Right ventricle myocardium inferior (tissue), 1 donor: Measurements from ENCODE around the gene HYAL2. TPM values are rescaled to one million over a fixed set of nuclear protein-coding genes. Genes with fewer than 3 reads are reported as not detected.

Experiments
- ATAC-seq: fragments of 200-7000 bp; cut with Tn5 transposase; one replicate; pipeline ENCODE4 v1.9.1; 2020; ENCODE audit warnings: mild to moderate bottlenecking, moderate library complexity
- DNase-seq: peaks from one replicate; pipeline ENCODE4 v3.0.0; 2021; ENCODE audit errors: missing footprints
- intact Hi-C: fragments of 100-400 bp; cut with DNase I; formaldehyde crosslinking; loops from one replicate; pipeline ENCODE4 v1.11.0; 2022
- total RNA-seq: library from RNA; stranded (reverse); fragmentation: NEBNext Ultra II Directional; extraction: Animal tissue kit (Norgen Biotek cat#: 25700); gene quantifications from one replicate; pipeline ENCODE4 v1.2.1, GENCODE V29; 2021
- donor health status: DM: no; HTN: yes; CAD: no; lungs with severe emphysema.

Gene HYAL2
- total RNA-seq, 1 donor from 2014 or later: 39.0 TPM

GRCh38 chr3:50298836-50299637 lies 23.5 kb downstream of the HYAL2 start, which contains the start of the genes HYAL3 and NAA80:
Gene HYAL3 (minus strand): TSS chr3:50299405. CDS start chr3:50295602, 3,803 bp downstream.
Gene NAA80 (minus strand): TSS chr3:50299405. CDS start chr3:50297463, 1,942 bp downstream.
- intact Hi-C loops: loop anchor here (1.0 kb wide), 1 partner anchor 22 kb away; no protein-coding TSS in a partner anchor
- ATAC-seq: peak; percentile 92
- DNase-seq: peak; percentile 100

- intact Hi-C loops: no loop called here
- DNase-seq: no peak
- no peak for ATAC-seq
These were observed 24.4 kb downstream of the HYAL2 start for GRCh38 chr3:50297896-50298725.

- intact Hi-C loops: no loop called here
- DNase-seq (no peak), ATAC-seq (no peak)
These were observed 25.2 kb downstream of the HYAL2 start for GRCh38 chr3:50297384-50297775.

GRCh38 chr3:50296721-50297383 lies 25.7 kb downstream of the HYAL2 start:
- ATAC-seq (no peak), DNase-seq (no peak)
- intact Hi-C loops: no loop called here

- DNase-seq (no peak), ATAC-seq (no peak)
- intact Hi-C loops: no loop called here
These were observed 26.8 kb downstream of the HYAL2 start for GRCh38 chr3:50295553-50296431.

GRCh38 chr3:50294492-50295403 lies 27.8 kb downstream of the HYAL2 start:
- intact Hi-C loops: no loop called here
- ATAC-seq: no peak
- DNase-seq: no peak

- intact Hi-C loops: no loop called here
- DNase-seq: no peak
- no peak for ATAC-seq
These were observed 28.5 kb downstream of the HYAL2 start for GRCh38 chr3:50294089-50294488.

- DNase-seq: no peak
- intact Hi-C loops: no loop called here
- ATAC-seq: no peak
These were observed 29.3 kb downstream of the HYAL2 start for GRCh38 chr3:50293079-50293801.

GRCh38 chr3:50292159-50293078 lies 30.1 kb downstream of the HYAL2 start, which contains the start of gene IFRD2:
Gene IFRD2 (minus strand): TSS chr3:50292429. CDS start chr3:50292274, 155 bp downstream.
- intact Hi-C loops: no loop called here
- ATAC-seq (peak; percentile 97), DNase-seq (peak; percentile 100)

GRCh38 chr3:50290161-50290641 lies 32.3 kb downstream of the HYAL2 start:
- intact Hi-C loops: no loop called here
- DNase-seq: no peak
- ATAC-seq: no peak

- DNase-seq (no peak), ATAC-seq (no peak)
- intact Hi-C loops: loop anchor here (5.0 kb wide), 1 partner anchor 567 kb away; the partner anchor contains the start of gene GMPPB
These were observed 33.4 kb downstream of the HYAL2 start for GRCh38 chr3:50289130-50289529.

- DNase-seq (no peak), ATAC-seq (no peak)
- intact Hi-C loops: loop anchor here (5.0 kb wide), 1 partner anchor 566 kb away; the partner anchor contains the start of gene GMPPB
These were observed 34.0 kb downstream of the HYAL2 start for GRCh38 chr3:50288387-50289007.

GRCh38 chr3:50287262-50287661 lies 35.3 kb downstream of the HYAL2 start:
- intact Hi-C loops: loop anchor here (5.0 kb wide), 1 partner anchor 565 kb away; the partner anchor contains the start of gene GMPPB
- peak; percentile 83 for DNase-seq
- peak; percentile 68 for ATAC-seq

GRCh38 chr3:50286322-50287227 lies 36.0 kb downstream of the HYAL2 start:
- intact Hi-C loops: loop anchor here (5.0 kb wide), 1 partner anchor 564 kb away; the partner anchor contains the start of gene GMPPB
- DNase-seq (no peak), ATAC-seq (no peak)
